ENCODE data around the gene KRTAP5-11. TPM values are rescaled to one million over a fixed set of nuclear protein-coding genes. Genes with fewer than 3 reads are reported as not detected.
"Not testable (repeated sequence)": the region's sequence is repeated elsewhere in the genome, so short reads cannot be mapped to it uniquely, and the experiment has no call there.

Gene KRTAP5-11
- total RNA-seq, 1 donor from 2014 or later: not detected

DNA sequence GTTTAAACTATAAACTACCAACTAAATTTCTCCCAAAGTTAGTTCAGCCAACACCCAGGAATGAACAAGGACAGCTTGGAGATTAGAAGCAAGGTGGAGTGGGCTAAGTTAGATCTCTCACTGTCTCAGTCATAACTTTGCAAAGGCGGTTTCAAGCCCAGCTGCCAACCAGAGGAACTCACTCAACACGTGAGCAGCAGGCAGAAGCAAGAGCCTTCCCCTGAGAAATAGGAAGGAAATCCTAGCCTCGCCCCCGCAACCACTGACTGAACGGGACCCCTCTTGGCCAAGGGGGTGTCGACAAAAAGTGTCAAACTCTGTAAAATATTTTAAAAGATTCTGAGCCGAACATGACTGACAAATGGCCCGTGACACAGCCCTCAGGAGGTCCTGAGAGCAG, 38.8 kb downstream of the KRTAP5-11 start:
- Mint-ChIP-seq H3K27me3 (ENCODE audit: unreplicated experiment) (peaks cover 8% of the 10 kb centered on the region), H3K4me3 (ENCODE audit: unreplicated experiment) (no peak overlapping the region), H3K4me1 (ENCODE audit: low read depth, unreplicated experiment) (no peaks in the 10 kb centered on the region), H3K9me3 (ENCODE audit: unreplicated experiment) (peaks cover 10% of the 10 kb centered on the region), H3K27ac (ENCODE audit: unreplicated experiment) (no peak overlapping the region), H3K36me3 (ENCODE audit: unreplicated experiment) (peaks cover 15% of the 10 kb centered on the region)
- TF ChIP-seq, protein P1, sequence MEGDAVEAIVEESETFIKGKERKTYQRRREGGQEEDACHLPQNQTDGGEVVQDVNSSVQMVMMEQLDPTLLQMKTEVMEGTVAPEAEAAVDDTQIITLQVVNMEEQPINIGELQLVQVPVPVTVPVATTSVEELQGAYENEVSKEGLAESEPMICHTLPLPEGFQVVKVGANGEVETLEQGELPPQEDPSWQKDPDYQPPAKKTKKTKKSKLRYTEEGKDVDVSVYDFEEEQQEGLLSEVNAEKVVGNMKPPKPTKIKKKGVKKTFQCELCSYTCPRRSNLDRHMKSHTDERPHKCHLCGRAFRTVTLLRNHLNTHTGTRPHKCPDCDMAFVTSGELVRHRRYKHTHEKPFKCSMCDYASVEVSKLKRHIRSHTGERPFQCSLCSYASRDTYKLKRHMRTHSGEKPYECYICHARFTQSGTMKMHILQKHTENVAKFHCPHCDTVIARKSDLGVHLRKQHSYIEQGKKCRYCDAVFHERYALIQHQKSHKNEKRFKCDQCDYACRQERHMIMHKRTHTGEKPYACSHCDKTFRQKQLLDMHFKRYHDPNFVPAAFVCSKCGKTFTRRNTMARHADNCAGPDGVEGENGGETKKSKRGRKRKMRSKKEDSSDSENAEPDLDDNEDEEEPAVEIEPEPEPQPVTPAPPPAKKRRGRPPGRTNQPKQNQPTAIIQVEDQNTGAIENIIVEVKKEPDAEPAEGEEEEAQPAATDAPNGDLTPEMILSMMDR (IDR thresholded peaks at IDR 0.05; ENCODE audit: partially characterized antibody, unreplicated experiment): no peak
- no peak for DNase-seq

DNA sequence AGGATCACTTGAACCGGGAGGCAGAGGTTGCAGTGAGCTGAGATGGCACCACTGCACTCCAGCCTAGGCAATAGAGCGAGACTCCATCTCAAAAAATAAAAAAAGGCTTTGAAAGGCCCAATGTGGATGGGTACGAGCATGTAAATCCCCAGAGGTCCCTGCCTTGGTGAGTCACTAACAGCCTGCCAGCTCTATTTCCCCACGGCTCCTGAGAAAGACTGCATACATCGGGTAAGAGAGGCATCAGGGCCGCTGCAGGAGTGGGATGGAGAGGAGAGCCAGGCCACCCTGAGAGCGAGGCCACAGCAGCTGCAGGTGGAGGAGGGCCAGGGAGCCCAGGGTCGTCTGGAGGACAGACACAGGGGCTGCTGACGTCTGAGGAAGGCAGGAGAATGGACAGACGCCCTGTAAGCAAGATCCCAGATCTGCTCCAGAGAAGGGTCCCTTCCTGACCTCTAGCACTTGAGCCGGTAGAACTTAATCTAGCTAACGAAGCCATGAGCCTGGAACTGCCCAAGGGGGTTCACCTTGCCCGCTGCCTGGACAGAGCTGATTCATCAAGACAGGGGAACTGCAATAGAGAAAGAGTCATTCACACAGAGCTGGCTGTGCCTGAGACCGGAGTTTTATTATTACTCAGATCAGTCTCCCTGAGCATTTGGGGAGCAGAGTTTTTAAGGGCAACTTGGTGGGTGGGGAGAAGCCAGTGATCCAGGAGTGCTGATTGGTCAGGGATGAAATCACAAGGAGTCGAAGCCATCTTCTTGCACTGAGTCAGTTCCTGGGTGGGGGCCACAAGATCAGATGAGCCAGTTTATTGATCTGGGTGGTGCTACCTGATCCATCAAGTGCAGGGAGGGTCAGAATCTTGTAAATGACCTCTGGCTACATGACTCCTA, 39.5 kb downstream of the KRTAP5-11 start:
- Mint-ChIP-seq H3K27me3 (ENCODE audit: unreplicated experiment) (peaks cover 8% of the 10 kb centered on the region), H3K4me3 (ENCODE audit: unreplicated experiment) (no peak overlapping the region), H3K27ac (ENCODE audit: unreplicated experiment) (no peak overlapping the region), H3K36me3 (ENCODE audit: unreplicated experiment) (peaks cover 13% of the 10 kb centered on the region), H3K9me3 (ENCODE audit: unreplicated experiment) (peaks cover 15% of the 10 kb centered on the region), H3K4me1 (ENCODE audit: low read depth, unreplicated experiment) (no peaks in the 10 kb centered on the region)
- TF ChIP-seq, protein P1 (IDR thresholded peaks at IDR 0.05; ENCODE audit: partially characterized antibody, unreplicated experiment): no peak
- no peak for DNase-seq

DNA sequence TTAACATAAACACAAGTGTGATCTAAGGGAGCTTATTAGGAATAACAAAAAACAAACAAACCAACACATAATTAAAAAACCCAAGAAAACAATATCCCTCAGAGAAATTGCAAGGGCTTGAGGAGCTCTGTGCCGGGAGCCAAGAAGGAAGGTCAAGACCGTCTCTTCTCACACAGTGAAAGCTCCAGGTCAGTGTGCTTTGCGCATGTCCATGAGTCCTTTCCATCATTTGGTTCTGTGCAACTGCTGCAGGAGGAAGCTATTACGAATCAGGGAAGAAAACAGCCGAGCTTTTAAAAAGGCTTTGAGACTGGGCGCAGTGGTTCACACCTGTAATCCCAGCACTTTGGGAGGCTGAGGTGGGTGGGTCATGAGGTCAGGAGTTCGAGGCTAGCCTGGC, 40.3 kb downstream of the KRTAP5-11 start:
- Mint-ChIP-seq H3K27me3 (ENCODE audit: unreplicated experiment) (peaks cover 7% of the 10 kb centered on the region), H3K36me3 (ENCODE audit: unreplicated experiment) (peaks cover 12% of the 10 kb centered on the region), H3K4me3 (ENCODE audit: unreplicated experiment) (no peak overlapping the region), H3K9me3 (ENCODE audit: unreplicated experiment) (peaks cover 15% of the 10 kb centered on the region), H3K27ac (ENCODE audit: unreplicated experiment) (no peak overlapping the region), H3K4me1 (ENCODE audit: low read depth, unreplicated experiment) (no peaks in the 10 kb centered on the region)
- TF ChIP-seq, protein P1 (IDR thresholded peaks at IDR 0.05; ENCODE audit: partially characterized antibody, unreplicated experiment): no peak
- no peak for DNase-seq

DNA sequence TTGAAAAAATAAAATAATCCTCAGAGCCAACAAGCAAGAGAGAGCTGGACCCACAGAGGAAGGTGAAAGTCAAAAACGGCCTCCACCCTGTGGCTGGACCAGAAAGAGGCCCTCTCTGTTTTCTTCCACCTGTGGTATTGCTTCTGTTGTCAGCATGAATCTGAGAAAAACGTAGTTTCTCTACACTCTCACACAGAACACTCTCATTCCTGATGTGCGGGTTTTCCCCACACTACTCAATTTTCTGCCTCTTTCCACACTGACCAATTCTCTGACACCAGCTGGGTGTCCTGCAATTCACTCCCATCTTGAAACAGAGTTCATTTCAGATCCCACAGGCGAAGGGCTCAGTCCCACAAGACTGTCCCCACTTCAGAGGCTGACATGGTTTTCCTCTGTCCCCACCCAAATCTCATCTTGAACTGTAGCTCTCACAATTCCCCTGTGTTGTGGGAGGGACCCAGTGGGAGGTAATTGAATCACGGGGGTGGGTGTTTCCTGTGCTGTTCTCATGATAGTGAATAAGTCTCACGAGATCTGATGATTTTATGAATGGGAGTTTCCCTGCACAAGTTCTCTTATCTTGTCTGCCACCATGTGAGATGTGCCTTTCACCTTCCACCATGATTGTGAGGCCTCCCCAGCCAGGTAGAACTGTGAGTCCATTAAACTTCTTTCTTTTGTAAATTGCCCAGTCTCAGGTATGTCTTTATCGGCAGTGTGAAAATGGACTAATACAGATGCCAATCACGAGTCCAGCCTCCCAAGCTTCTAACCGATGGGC, 42.0 kb downstream of the KRTAP5-11 start:
- DNase-seq; H3K4me3 Mint-ChIP-seq (ENCODE audit: unreplicated experiment); H3K36me3 Mint-ChIP-seq (ENCODE audit: unreplicated experiment); H3K4me1 Mint-ChIP-seq (ENCODE audit: low read depth, unreplicated experiment); H3K27ac Mint-ChIP-seq (ENCODE audit: unreplicated experiment); H3K27me3 Mint-ChIP-seq (ENCODE audit: unreplicated experiment): not testable (repeated sequence)
- peaks cover 12% of the 10 kb centered on the region for H3K9me3 Mint-ChIP-seq (ENCODE audit: unreplicated experiment)

DNA sequence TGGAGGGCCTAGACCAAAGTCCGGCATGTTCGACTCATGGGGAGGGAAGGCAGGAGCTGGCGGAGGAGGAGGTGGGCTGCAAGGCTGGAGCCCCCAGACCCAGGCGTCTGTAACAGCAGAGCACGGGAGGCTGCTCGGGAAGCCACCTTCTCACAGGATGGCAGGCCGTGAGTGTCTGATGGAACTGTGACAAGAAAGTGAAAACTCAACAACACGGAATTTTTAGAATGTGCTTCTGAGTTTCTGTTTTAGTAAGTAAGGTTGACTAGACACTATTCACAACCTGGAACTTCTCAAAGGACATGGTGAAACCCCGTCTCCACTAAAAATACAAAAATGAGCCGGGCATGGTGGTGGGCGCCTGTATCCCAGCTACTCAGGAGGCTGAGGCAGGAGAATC, 42.7 kb downstream of the KRTAP5-11 start:
- H3K4me3 Mint-ChIP-seq (ENCODE audit: unreplicated experiment); DNase-seq; H3K27ac Mint-ChIP-seq (ENCODE audit: unreplicated experiment); H3K4me1 Mint-ChIP-seq (ENCODE audit: low read depth, unreplicated experiment); H3K27me3 Mint-ChIP-seq (ENCODE audit: unreplicated experiment); H3K36me3 Mint-ChIP-seq (ENCODE audit: unreplicated experiment): not testable (repeated sequence)
- peaks cover 12% of the 10 kb centered on the region for H3K9me3 Mint-ChIP-seq (ENCODE audit: unreplicated experiment)
